IPS-NIHi7 (cell line): ENCODE measurements around the gene TEX264.
"Not testable (repeated sequence)": the region's sequence is repeated elsewhere in the genome, so short reads cannot be mapped to it uniquely, and the experiment has no call there.

Experiments
- DNase-seq: peaks from one replicate; pipeline ENCODE4 v3.0.0; 2012; ENCODE audit warnings: mixed read lengths; ENCODE audit errors: extremely low spot score

Gene TEX264

GRCh38 chr3:51670823-51671733, at the start of gene TEX264:
TSS of gene TEX264 (plus strand) at chr3:51671252. CDS start at chr3:51674305, 3,053 bp downstream.
- peak; percentile 74 for DNase-seq

- DNase-seq, result no peak
These were observed 48.6 kb upstream of the TEX264 start for GRCh38 chr3:51622413-51622812.

GRCh38 chr3:51622868-51623267, 48.2 kb upstream of the TEX264 start:
- DNase-seq, result no peak

- DNase-seq, result no peak
These were observed 40.5 kb upstream of the TEX264 start for GRCh38 chr3:51630513-51630912.

- DNase-seq, result no peak
These were observed 33.7 kb upstream of the TEX264 start for GRCh38 chr3:51637144-51637940.

GRCh38 chr3:51637941-51638471, 33.0 kb upstream of the TEX264 start:
- peak; percentile 94 for DNase-seq

- no peak for DNase-seq
These were observed 28.6 kb upstream of the TEX264 start for GRCh38 chr3:51642462-51642861.

- no peak for DNase-seq
These were observed 25.0 kb upstream of the TEX264 start for GRCh38 chr3:51646091-51646490.

GRCh38 chr3:51652103-51652502, 18.9 kb upstream of the TEX264 start:
- DNase-seq, result not testable (repeated sequence)

- not testable (repeated sequence) for DNase-seq
These were observed 17.6 kb upstream of the TEX264 start for GRCh38 chr3:51653409-51653808.

GRCh38 chr3:51657234-51657633, 13.8 kb upstream of the TEX264 start:
- DNase-seq, result no peak

GRCh38 chr3:51659942-51660341, 11.1 kb upstream of the TEX264 start:
- DNase-seq, result no peak

- no peak for DNase-seq
These were observed 8.6 kb upstream of the TEX264 start for GRCh38 chr3:51662456-51662855.

- no peak for DNase-seq
These were observed 2.3 kb upstream of the TEX264 start for GRCh38 chr3:51668756-51669155.

GRCh38 chr3:51669241-51670052, 1.6 kb upstream of the TEX264 start:
- peak; percentile 90 for DNase-seq

- DNase-seq, result no peak
These were observed 814 bp upstream of the TEX264 start for GRCh38 chr3:51670053-51670822.

GRCh38 chr3:51671734-51672475, 853 bp downstream of the TEX264 start:
- DNase-seq, result peak; percentile 90

- no peak for DNase-seq
These were observed 2.2 kb downstream of the TEX264 start for GRCh38 chr3:51673181-51673801.

GRCh38 chr3:51673802-51674654, 3.0 kb downstream of the TEX264 start:
- no peak for DNase-seq
